Measurements from ENCODE around the gene TMEM212. TPM values are rescaled to one million over a fixed set of nuclear protein-coding genes. Genes with fewer than 3 reads are reported as not detected.
"Not testable (repeated sequence)": the region's sequence is repeated elsewhere in the genome, so short reads cannot be mapped to it uniquely, and the experiment has no call there.

Gene TMEM212
- total RNA-seq, 1 donor from 2014 or later, result not detected

DNA sequence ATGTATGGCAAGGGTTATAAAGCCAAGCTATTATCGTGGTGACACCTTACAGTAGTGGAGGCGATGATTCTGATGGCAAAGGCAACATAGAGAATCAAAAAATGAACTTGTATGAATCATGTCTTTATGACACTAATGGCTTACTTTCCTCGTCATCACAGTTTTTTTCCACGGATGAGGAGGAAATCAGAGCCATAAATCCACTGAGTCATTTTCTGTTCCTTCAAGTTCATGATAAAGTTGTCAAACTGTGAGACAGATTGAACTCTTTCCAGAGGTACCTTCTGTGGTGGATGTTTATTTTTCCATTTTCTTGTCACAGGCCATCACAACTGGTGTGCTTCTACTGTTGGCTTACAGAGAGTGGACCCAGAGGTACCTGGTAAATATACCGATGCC lies 8.5 kb downstream of the TMEM212 start:
- no peak for DNase-seq (ENCODE audit: low spot score in 2 of 2)
- Histone ChIP-seq H3K4me1 (peaks cover 0 to 11% of the 10 kb centered on the region in 2 donors), H3K9me3 (peaks cover 0 to 11% of the 10 kb centered on the region in 2 donors), H3K36me3 (no peaks in the 10 kb centered on the region), H3K4me3 (no peak overlapping the region), H3K27ac (no peak overlapping the region), H3K27me3 (no peaks in the 10 kb centered on the region)
- intact Hi-C loops (cut with DNase I), result no loop called here
- TF ChIP-seq, protein P1, sequence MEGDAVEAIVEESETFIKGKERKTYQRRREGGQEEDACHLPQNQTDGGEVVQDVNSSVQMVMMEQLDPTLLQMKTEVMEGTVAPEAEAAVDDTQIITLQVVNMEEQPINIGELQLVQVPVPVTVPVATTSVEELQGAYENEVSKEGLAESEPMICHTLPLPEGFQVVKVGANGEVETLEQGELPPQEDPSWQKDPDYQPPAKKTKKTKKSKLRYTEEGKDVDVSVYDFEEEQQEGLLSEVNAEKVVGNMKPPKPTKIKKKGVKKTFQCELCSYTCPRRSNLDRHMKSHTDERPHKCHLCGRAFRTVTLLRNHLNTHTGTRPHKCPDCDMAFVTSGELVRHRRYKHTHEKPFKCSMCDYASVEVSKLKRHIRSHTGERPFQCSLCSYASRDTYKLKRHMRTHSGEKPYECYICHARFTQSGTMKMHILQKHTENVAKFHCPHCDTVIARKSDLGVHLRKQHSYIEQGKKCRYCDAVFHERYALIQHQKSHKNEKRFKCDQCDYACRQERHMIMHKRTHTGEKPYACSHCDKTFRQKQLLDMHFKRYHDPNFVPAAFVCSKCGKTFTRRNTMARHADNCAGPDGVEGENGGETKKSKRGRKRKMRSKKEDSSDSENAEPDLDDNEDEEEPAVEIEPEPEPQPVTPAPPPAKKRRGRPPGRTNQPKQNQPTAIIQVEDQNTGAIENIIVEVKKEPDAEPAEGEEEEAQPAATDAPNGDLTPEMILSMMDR (IDR thresholded peaks at IDR 0.05), result no peak

GRCh38 chr3:171854649-171855305 lies 11.6 kb downstream of the TMEM212 start:
- intact Hi-C loops (cut with DNase I), result no loop called here
- no peak overlapping the region for H3K4me3 ChIP-seq
- H3K4me1 ChIP-seq, result peaks cover 0 to 9% of the 10 kb centered on the region in 2 donors
- H3K36me3 ChIP-seq, result no peaks in the 10 kb centered on the region
- no peak for DNase-seq (ENCODE audit: low spot score in 2 of 2)
- H3K27me3 ChIP-seq, result no peaks in the 10 kb centered on the region
- TF ChIP-seq, protein P1 (IDR thresholded peaks at IDR 0.05), result no peak
- peaks cover 0 to 11% of the 10 kb centered on the region in 2 donors for H3K9me3 ChIP-seq
- no peak overlapping the region for H3K27ac ChIP-seq

- DNase-seq (ENCODE audit: low spot score in 2 of 2), result not testable (repeated sequence)
Observed at GRCh38 chr3:171858770-171859169, 15.6 kb downstream of the TMEM212 start.

DNA sequence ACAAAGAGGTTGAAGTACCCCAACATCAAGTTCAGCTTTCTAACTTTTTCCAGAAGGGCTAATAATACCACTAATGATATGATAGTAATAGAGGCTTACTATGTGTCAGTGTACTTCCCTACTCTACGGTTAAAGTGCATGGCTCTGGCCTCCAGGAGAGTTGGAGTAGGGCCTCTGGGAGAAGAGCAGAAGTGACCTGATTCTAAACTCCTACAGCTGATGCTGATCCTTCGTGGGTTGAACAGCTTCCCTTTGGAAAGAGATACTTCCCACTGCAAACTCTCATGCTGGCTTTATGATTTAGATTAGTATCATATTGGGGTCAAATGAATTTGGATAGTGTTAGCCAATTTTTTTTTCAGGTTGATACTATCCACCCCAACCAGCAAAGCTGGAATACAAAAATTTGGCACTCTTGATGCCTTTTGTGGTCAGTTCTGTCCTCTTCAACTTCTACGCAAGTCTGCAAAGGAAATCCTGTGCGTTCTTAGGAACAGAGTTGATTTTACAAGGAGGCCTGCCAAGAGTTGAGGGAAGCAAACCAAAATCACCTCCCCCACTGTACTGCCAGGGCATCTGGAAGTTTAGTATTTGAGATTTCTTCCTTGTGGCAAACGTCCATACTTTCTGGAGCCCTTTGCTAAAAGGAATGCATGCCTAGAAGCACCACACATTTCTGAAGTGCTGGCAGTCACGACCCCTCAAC lies 17.8 kb downstream of the TMEM212 start:
- Histone ChIP-seq H3K4me1 (peaks cover 5 to 12% of the 10 kb centered on the region in 2 donors), H3K4me3 (no peak overlapping the region), H3K27ac (peak overlapping the region; percentile 40 to 55), H3K27me3 (no peaks in the 10 kb centered on the region), H3K9me3 (no peaks in the 10 kb centered on the region), H3K36me3 (no peaks in the 10 kb centered on the region)
- DNase-seq (ENCODE audit: low spot score in 2 of 2), result no peak
- TF ChIP-seq, protein P1 (IDR thresholded peaks at IDR 0.05), result no peak
- intact Hi-C loops (cut with DNase I), result no loop called here

More at GRCh38 chr3:171858770-171859169, 15.6 kb downstream of the TMEM212 start:
- Histone ChIP-seq H3K9me3 (peaks cover 0 to 11% of the 10 kb centered on the region in 2 donors), H3K4me1 (peaks cover 5 to 12% of the 10 kb centered on the region in 2 donors)
- H3K27me3 ChIP-seq; H3K36me3 ChIP-seq; H3K4me3 ChIP-seq; H3K27ac ChIP-seq; intact Hi-C loops (cut with DNase I): not testable (repeated sequence)

GRCh38 chr3:171862392-171862791 lies 19.2 kb downstream of the TMEM212 start:
- TF ChIP-seq, protein P1 (IDR thresholded peaks at IDR 0.05), result no peak
- Histone ChIP-seq H3K27me3 (no peaks in the 10 kb centered on the region), H3K36me3 (no peaks in the 10 kb centered on the region), H3K4me1 (peaks cover 5 to 12% of the 10 kb centered on the region in 2 donors), H3K4me3 (no peak overlapping the region), H3K9me3 (no peaks in the 10 kb centered on the region), H3K27ac (no peak overlapping the region)
- intact Hi-C loops (cut with DNase I), result no loop called here
- no peak for DNase-seq (ENCODE audit: low spot score in 2 of 2)

DNA sequence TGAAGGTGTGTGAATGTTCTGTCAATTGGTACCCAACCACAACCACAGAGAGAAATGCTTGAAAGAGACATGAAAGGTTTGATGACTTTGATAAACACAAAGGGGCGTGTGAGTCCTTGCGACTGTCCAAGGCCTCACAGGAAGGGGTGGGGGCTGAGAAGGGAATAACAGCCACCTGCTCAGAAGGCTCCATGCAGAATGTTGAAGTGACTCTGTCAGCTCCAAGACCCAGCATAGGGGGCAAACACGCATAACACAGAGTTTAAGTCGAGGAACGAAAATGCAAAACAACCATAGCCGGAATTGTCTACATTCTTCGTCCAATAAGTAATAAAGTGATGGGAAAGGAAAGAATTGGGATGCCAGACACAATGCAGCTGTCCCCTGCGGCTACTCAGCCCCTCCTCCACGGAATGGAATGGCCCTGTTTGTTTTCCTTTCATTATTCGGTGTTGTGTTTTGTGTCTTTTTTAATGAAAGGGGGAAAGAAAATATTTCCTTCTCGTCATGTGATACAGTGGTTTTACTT lies 19.9 kb downstream of the TMEM212 start:
- Histone ChIP-seq H3K36me3 (no peaks in the 10 kb centered on the region), H3K27ac (no peak overlapping the region), H3K27me3 (no peaks in the 10 kb centered on the region), H3K9me3 (no peaks in the 10 kb centered on the region), H3K4me1 (peaks cover 5 to 12% of the 10 kb centered on the region in 2 donors), H3K4me3 (no peak overlapping the region)
- TF ChIP-seq, protein P1 (IDR thresholded peaks at IDR 0.05), result no peak
- DNase-seq (ENCODE audit: low spot score in 2 of 2), result no peak
- intact Hi-C loops (cut with DNase I), result no loop called here

Measured in ascending aorta (tissue), 2 donors.